Endothelial cell of umbilical vein (primary cell): ENCODE results near the gene SMYD4. TPM values are rescaled to one million over a fixed set of nuclear protein-coding genes. Genes with fewer than 3 reads are reported as not detected.

Source experiments
- BruUV-seq: library from RNA; stranded (reverse); fragments of 400-500 nt; replicated peaks from 2 replicates; lab custom pipeline; 2021; lab: Mats Ljungman, UMichigan
- CTCF ChIA-PET: fragments of 300-600, 350-600 bp; sonication (Branson Sonifier 250); formaldehyde crosslinking; loops from one replicate; lab custom pipeline; 2021; ENCODE audit warnings: antibody characterized with exemption, inconsistent platforms; lab: Charles Lee
- POLR2A ChIA-PET: fragments of 300-600, 350-600 bp; sonication (Branson Sonifier 250); formaldehyde crosslinking; loops from one replicate; lab custom pipeline; 2021; ENCODE audit warnings: antibody characterized with exemption, inconsistent platforms; lab: Charles Lee
- DNase-seq: peaks from one replicate; pipeline ENCODE4 v3.0.0-alpha.2; 2011; ENCODE audit warnings: low read depth, low spot score
- FAIRE-seq: peaks from 2 replicates; lab custom pipeline; 2011; peaks lifted over from hg19 to GRCh38; lab: Jason Lieb, UNC
- H2AFZ ChIP-seq: 2 replicates; pipeline ENCODE4 v1.6.0; 2012; ENCODE audit warnings: low read depth, low read length, control low read depth, inconsistent platforms
- H3K27ac ChIP-seq: 2 replicates; pipeline ENCODE4 v1.5.1; 2011; ENCODE audit warnings: low read depth, mild to moderate bottlenecking, control low read depth, low read length, moderate library complexity; ENCODE audit not compliant: insufficient read depth
- H3K27me3 ChIP-seq, 2 experiments: 2 replicates each; pipeline versions ENCODE4 v1.6.0 to v1.6.1; 2011; ENCODE audit warnings: low read length in 2 of 2, mixed read lengths in 1 of 2; ENCODE audit not compliant: control insufficient read depth in 2 of 2, insufficient read depth in 2 of 2
- H3K36me3 ChIP-seq, 2 experiments: 2 replicates in 1 of 2; 3 replicates in 1 of 2; pipeline ENCODE4 v1.5.1; 2011; ENCODE audit warnings: low read length in 2 of 2, mild to moderate bottlenecking in 1 of 2, moderate library complexity in 1 of 2; ENCODE audit not compliant: control insufficient read depth in 2 of 2, insufficient read depth in 2 of 2; ENCODE audit errors: extremely low read depth in 1 of 2
- H3K4me1 ChIP-seq: 3 replicates; pipeline ENCODE4 v1.5.1; 2011; ENCODE audit warnings: mild to moderate bottlenecking, low read length; ENCODE audit not compliant: control insufficient read depth, insufficient read depth; ENCODE audit errors: extremely low read depth
- H3K4me2 ChIP-seq: 2 replicates; pipeline ENCODE4 v1.6.1; 2011; ENCODE audit warnings: low read length, control low read depth, mixed read lengths; ENCODE audit not compliant: insufficient read depth
- H3K4me3 ChIP-seq, 3 experiments: fragments of 200-600 bp in 1 of 3; sonication (generic), shearing (Covaris generic) in 1 of 3; replicated peaks in 1 of 3; 2 replicates each; pipeline ENCODE4 v1.5.1; 2011 to 2016; ENCODE audit warnings: control low read depth in 3 of 3, low read length in 3 of 3, mild to moderate bottlenecking in 2 of 3, inconsistent platforms in 1 of 3, low read depth in 1 of 3, moderate library complexity in 1 of 3; ENCODE audit not compliant: insufficient read depth in 1 of 3
- H3K79me2 ChIP-seq: 2 replicates; pipeline ENCODE4 v1.6.0; 2012; ENCODE audit warnings: low read length, inconsistent platforms; ENCODE audit not compliant: control insufficient read depth, insufficient read depth
- H3K9ac ChIP-seq: replicated peaks from 2 replicates; pipeline ENCODE3; 2011; ENCODE audit warnings: low read length, control low read depth; ENCODE audit not compliant: insufficient read depth; ENCODE audit errors: extremely low read depth
- H3K9me1 ChIP-seq: replicated peaks from 3 replicates; pipeline ENCODE4 v1.6.0; 2011; ENCODE audit warnings: mild to moderate bottlenecking, low read length; ENCODE audit not compliant: control insufficient read depth, insufficient read depth; ENCODE audit errors: extremely low read depth
- H3K9me3 ChIP-seq: replicated peaks from 2 replicates; pipeline ENCODE4 v1.5.1; 2012; ENCODE audit warnings: low read length, inconsistent platforms; ENCODE audit not compliant: control insufficient read depth, insufficient read depth
- H4K20me1 ChIP-seq: replicated peaks from 2 replicates; pipeline ENCODE3; 2011; ENCODE audit warnings: mild to moderate bottlenecking, low read length; ENCODE audit not compliant: control insufficient read depth, insufficient read depth; ENCODE audit errors: extremely low read depth
- EZH2 ChIP-seq: IDR thresholded peaks from 2 replicates; pipeline ENCODE4 v1.6.1; 2012; ENCODE audit warnings: borderline replicate concordance, low read depth, mild to moderate bottlenecking, moderate library complexity, low read length, inconsistent platforms; ENCODE audit not compliant: severe bottlenecking
- FOS ChIP-seq: IDR thresholded peaks from 2 replicates; pipeline ENCODE4 v1.6.1; 2011; ENCODE audit warnings: mild to moderate bottlenecking, low read length, moderate library complexity, borderline replicate concordance; ENCODE audit not compliant: insufficient read depth
- GATA2 ChIP-seq: IDR thresholded peaks from 2 replicates; pipeline ENCODE4 v1.7.0; 2011; ENCODE audit warnings: low read depth, mild to moderate bottlenecking, moderate library complexity, mixed read lengths, low read length; ENCODE audit not compliant: insufficient read length, insufficient read depth
- JUN ChIP-seq: IDR thresholded peaks from 2 replicates; pipeline ENCODE4 v1.6.1; 2011; ENCODE audit warnings: borderline replicate concordance, low read depth; ENCODE audit not compliant: insufficient read length, insufficient read depth
- MYC ChIP-seq: IDR thresholded peaks from one replicate; pipeline ENCODE4 v1.6.1; 2011; ENCODE audit warnings: mild to moderate bottlenecking, low read depth, low read length
- POLR2A ChIP-seq: IDR thresholded peaks from 2 replicates; pipeline ENCODE4 v1.6.1; 2012; ENCODE audit warnings: low read depth, mild to moderate bottlenecking, control low read depth, low read length
- POLR2AphosphoS5 ChIP-seq: IDR thresholded peaks from 2 replicates; pipeline ENCODE4 v1.6.1; 2012; ENCODE audit warnings: low read depth, mild to moderate bottlenecking, control low read depth, low read length, moderate library complexity; ENCODE audit not compliant: insufficient read depth
- dilution Hi-C: fragments of 300-500 bp; cut with MboI; formaldehyde crosslinking; loops from one replicate; pipeline ENCODE4 v1.15.0; 2019; ENCODE audit warnings: low sequenced_read_pairs; ENCODE audit not compliant: extremely low pct_ligation_motif_present
- intact Hi-C: fragments of 100-400 bp; cut with micrococcal nuclease; formaldehyde crosslinking; loops from one replicate; pipeline ENCODE4 v1.10.0; 2022
- polyA plus RNA-seq, 4 experiments: library from polyadenylated mRNA; depleted of rRNA in 3 of 4; stranded (reverse) in 3 of 4; unstranded in 1 of 4; fragments of >200 nt; gene quantifications; 2 replicates each; pipeline versions ENCODE4 v1.2.1 to v1.2.3, GENCODE V29; 2011 to 2012; ENCODE audit warnings: missing spikeins in 1 of 4
- total RNA-seq: library from RNA; stranded (reverse); gene quantifications from 2 replicates; pipeline ENCODE4 v1.2.3, GENCODE V29; 2021
- TF ChIP-seq, protein P1 (sequence below): IDR thresholded peaks from 2 replicates; pipeline ENCODE4 v1.6.1; 2011; ENCODE audit not compliant: insufficient read depth, insufficient read length

The SMYD4 gene
- total and polyA plus RNA-seq, 2 donors (not counting 3 experiments of a cell fraction or from before 2014, with no cell fraction given), result 6.0 to 14.6 TPM

DNA sequence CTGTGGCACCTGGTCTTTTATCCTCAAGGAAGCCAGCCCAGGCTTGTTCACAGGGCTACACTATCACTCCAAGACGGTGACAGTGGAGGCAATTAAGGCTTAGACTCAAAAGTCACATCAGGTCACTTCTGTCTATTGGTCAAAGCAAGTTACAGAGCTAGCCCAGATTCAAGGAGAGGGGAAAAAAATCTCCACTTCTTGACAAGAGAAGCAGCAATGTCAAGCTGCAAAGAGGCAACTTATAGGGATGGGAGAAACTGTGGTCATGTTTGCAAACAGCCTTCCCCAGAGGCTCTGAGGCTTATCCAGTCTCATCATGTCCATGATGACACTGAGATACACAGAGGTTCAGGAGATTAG lies 36.3 kb downstream of the SMYD4 start:
- BruUV-seq, result no TSS peak
- Histone ChIP-seq H3K27me3 (no peaks in the 10 kb centered on the region), H3K9ac (no peak overlapping the region), H3K36me3 (peaks cover 0 to 2% of the 10 kb centered on the region in 2 experiments), H3K4me2 (no peak overlapping the region), H3K27ac (no peak overlapping the region), H3K4me3 (no peak overlapping the region), H3K4me1 (no peaks in the 10 kb centered on the region), H2AFZ (no peak overlapping the region), H3K9me3 (no peaks in the 10 kb centered on the region), H3K79me2 (peaks cover 1% of the 10 kb centered on the region), H3K9me1 (no peaks in the 10 kb centered on the region), H4K20me1 (no peaks in the 10 kb centered on the region)
- FAIRE-seq (no peak), DNase-seq (no peak)
- ChIA-PET CTCF (interaction anchor here (0.9 to 1.1 kb wide), 2 partner anchors 10 to 72 kb away, joined by 4 to 5 read pairs; no protein-coding TSS in a partner anchor), POLR2A (interaction anchor here (0.7 kb wide), 1 partner anchor 24 kb away, joined by 4 read pairs; no protein-coding TSS in a partner anchor)
- TF ChIP-seq, protein P1, sequence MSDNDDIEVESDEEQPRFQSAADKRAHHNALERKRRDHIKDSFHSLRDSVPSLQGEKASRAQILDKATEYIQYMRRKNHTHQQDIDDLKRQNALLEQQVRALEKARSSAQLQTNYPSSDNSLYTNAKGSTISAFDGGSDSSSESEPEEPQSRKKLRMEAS, result no peak
- TF ChIP-seq JUN (no peak), EZH2 (no peak), GATA2 (no peak), MYC (no peak), POLR2AphosphoS5 (no peak), POLR2A (no peak), FOS (no peak)
- intact Hi-C loops, result no loop called here
- dilution Hi-C loops, result no loop called here
